Measurements from ENCODE around the gene GRK6.

GRK6 gene

DNA sequence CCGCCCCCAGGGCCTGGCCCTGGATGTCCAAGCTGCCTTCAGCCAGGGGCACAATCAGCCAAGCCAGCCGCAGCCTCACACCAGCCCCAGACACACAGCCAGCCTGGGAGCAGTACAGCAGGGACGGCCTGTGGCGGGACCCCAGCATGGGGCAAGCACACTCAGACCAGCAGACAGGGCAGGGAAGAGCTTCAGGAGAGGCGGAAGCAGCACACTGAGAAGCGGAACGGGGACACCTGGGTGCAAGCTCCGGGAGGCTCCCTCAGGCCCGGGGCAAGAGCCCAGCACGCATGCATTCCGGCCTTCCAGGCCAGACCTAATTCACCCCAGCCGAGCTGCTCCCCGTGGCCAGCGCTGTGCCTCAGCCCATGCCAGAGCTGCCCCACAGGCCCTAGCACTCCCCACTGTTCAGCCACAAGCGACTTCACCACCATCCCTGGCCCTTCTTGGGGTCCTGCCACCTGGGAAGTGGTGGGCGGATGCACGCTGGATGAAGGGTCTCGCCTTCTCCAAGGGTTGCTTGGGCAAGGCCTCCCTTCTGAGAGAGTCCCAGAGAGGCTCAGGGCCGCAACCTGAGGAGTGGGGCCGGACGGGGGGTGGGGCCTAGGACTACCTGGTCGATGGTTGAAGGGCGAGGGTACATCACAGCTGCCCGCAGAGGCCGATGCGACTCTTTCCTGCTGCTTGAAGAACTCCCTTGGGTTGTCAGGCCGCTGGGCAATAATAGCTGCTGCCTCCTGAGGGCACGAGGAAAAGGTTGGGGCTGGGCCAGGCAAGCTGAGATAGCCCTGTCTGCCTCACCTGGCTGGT is 33.5 kb downstream of the GRK6 start:
- Histone ChIP-seq H3K36me3 (ENCODE audit: insufficient read depth, low read length) (peaks cover 67% of the 10 kb centered on the region), H3K27me3 (ENCODE audit: insufficient read depth, low read length) (no peaks in the 10 kb centered on the region)

GRCh38 chr5:177462021-177462670 is 35.7 kb downstream of the GRK6 start:
- no peak overlapping the region for H2AFZ ChIP-seq (ENCODE audit: low read depth, low read length)
- H3K4me3 ChIP-seq (ENCODE audit: low read length), result no peak overlapping the region
- no peaks in the 10 kb centered on the region for H3K27me3 ChIP-seq (ENCODE audit: insufficient read depth, low read length)
- peaks cover 34% of the 10 kb centered on the region for H3K4me1 ChIP-seq (ENCODE audit: insufficient read depth, low read length)
- peaks cover 71% of the 10 kb centered on the region for H3K36me3 ChIP-seq (ENCODE audit: insufficient read depth, low read length)
- H3K9me3 ChIP-seq (ENCODE audit: low read length), result peaks cover 10% of the 10 kb centered on the region

More for the DNA sequence above, 33.5 kb downstream of the GRK6 start:
- Histone ChIP-seq H3K4me1 (ENCODE audit: insufficient read depth, low read length) (peaks cover 42% of the 10 kb centered on the region), H2AFZ (ENCODE audit: low read depth, low read length) (no peak overlapping the region), H3K4me3 (ENCODE audit: low read length) (no peak overlapping the region), H3K9me3 (ENCODE audit: low read length) (no peaks in the 10 kb centered on the region)

GRCh38 chr5:177465044-177465443 is 38.6 kb downstream of the GRK6 start:
- Histone ChIP-seq H3K36me3 (ENCODE audit: insufficient read depth, low read length) (peaks cover 64% of the 10 kb centered on the region), H3K27me3 (ENCODE audit: insufficient read depth, low read length) (no peaks in the 10 kb centered on the region), H3K4me1 (ENCODE audit: insufficient read depth, low read length) (peaks cover 27% of the 10 kb centered on the region), H2AFZ (ENCODE audit: low read depth, low read length) (no peak overlapping the region), H3K9me3 (ENCODE audit: low read length) (peaks cover 10% of the 10 kb centered on the region), H3K4me3 (ENCODE audit: low read length) (no peak overlapping the region)

DNA sequence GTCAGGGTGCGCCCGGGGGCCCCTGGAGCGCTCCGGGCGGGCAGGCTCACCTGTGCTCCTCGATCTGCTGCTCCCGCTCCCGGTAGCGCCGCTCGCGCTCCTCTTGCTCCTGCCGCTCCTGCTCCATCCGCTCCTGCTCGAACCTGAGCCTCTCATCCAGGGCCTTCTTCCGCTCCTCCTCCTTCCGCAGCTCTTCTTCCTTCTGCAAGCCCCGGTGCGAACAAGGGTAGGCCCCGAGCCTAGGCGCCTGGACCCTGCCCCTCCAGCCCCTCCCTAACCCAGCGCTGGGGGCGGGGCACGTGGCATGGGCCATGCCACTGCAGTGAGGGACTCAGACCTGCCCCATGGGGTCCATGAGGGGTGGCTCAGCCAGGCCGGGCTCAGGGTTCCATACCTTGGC is 40.4 kb downstream of the GRK6 start:
- peaks cover 10% of the 10 kb centered on the region for H3K9me3 ChIP-seq (ENCODE audit: low read length)
- H3K27me3 ChIP-seq (ENCODE audit: insufficient read depth, low read length), result no peaks in the 10 kb centered on the region
- H3K36me3 ChIP-seq (ENCODE audit: insufficient read depth, low read length), result peaks cover 64% of the 10 kb centered on the region
- no peak overlapping the region for H2AFZ ChIP-seq (ENCODE audit: low read depth, low read length)
- H3K4me1 ChIP-seq (ENCODE audit: insufficient read depth, low read length), result peaks cover 38% of the 10 kb centered on the region
- no peak overlapping the region for H3K4me3 ChIP-seq (ENCODE audit: low read length)

DNA sequence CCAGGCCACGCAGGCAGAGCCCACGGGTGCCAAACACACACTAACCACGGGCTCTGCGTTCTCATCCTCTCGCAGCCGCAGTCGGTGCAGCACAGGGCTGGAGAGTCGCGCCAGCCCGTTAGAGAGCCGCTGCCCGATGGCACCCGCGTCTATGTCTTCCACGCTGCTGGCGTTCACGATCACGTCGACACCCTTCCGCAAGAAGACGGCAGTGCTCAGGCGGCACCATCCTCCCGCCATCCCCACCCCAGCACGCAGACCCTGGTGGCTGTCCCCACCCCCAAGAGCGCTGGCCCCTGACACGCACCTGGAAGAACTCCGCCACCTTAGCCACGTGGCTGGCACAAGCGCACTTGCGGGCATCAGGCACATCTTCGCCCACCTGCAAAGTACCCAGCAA is 41.0 kb downstream of the GRK6 start:
- H2AFZ ChIP-seq (ENCODE audit: low read depth, low read length), result no peak overlapping the region
- peaks cover 65% of the 10 kb centered on the region for H3K36me3 ChIP-seq (ENCODE audit: insufficient read depth, low read length)

DNA sequence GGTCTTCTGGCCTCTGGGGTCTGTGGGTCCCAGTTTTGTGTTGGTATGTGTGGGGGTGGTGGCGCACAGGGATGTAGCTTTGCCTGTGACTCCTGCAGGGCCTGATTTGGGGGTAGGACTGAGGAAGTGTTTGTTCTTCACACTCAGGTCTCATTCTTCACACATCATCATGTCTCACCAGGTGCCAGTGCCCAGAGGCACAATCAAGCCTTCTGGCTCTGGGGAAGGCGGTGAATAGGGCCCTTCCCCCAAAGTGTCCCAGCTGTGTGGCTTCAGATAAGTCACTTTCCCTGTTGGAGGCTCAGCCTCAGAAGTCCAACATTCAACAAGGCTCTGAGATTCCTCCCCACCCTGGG is 41.8 kb downstream of the GRK6 start:
- H3K9me3 ChIP-seq (ENCODE audit: low read length), result peaks cover 10% of the 10 kb centered on the region
- no peaks in the 10 kb centered on the region for H3K27me3 ChIP-seq (ENCODE audit: insufficient read depth, low read length)
- peaks cover 59% of the 10 kb centered on the region for H3K36me3 ChIP-seq (ENCODE audit: insufficient read depth, low read length)
- H3K4me3 ChIP-seq (ENCODE audit: low read length), result no peak overlapping the region
- H2AFZ ChIP-seq (ENCODE audit: low read depth, low read length), result no peak overlapping the region
- peaks cover 42% of the 10 kb centered on the region for H3K4me1 ChIP-seq (ENCODE audit: insufficient read depth, low read length)

More for the DNA sequence above, 41.0 kb downstream of the GRK6 start:
- H3K9me3 ChIP-seq (ENCODE audit: low read length), result peaks cover 10% of the 10 kb centered on the region
- peaks cover 42% of the 10 kb centered on the region for H3K4me1 ChIP-seq (ENCODE audit: insufficient read depth, low read length)
- no peak overlapping the region for H3K4me3 ChIP-seq (ENCODE audit: low read length)
- no peaks in the 10 kb centered on the region for H3K27me3 ChIP-seq (ENCODE audit: insufficient read depth, low read length)

DNA sequence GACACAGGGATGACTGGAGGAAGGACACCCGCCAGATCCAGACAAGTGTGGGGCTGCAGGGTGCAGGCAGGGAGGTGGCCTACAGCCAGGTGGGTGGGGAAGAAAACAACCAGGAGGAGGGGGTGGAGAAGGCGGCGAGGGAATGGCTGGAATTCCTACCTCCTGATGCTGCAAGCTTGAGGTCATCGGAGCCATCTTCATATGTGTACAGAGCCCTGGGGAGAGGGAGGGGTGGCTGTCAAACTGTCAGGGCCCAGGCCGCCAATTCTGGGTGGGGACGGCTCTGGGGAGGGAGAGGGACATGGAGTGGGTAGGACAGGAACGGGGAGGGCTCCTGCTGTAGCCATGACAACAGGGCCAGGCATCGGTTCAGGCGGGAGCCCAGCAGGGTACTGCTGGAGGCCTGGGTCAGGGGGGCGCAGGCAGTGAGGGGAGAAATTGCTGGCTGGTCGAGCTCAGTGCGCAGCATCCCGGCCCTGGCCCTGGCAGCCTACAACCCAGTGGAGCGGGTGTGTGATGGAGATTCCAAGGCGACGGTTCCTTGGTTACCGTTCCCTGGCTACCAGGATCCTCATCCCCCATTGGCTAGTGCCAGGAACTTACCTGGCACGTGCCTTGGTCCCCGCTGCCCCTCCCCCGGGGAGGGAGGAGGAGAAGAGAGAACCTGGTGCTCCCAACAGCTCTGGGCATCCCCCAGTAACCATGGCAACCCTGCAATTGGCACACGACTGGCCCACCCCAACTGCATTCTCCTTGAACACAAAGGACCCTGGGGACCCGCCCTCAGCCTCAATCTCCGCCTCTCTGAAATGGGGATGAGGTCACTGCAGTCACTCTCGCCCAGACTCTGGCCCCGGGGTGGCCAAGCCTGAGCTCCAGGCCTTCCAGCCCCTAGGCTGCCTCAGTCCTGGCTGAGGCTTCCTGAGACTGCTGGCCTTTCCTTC is 42.5 kb downstream of the GRK6 start:
- Histone ChIP-seq H3K36me3 (ENCODE audit: insufficient read depth, low read length) (peaks cover 53% of the 10 kb centered on the region), H2AFZ (ENCODE audit: low read depth, low read length) (no peak overlapping the region), H3K9me3 (ENCODE audit: low read length) (peaks cover 10% of the 10 kb centered on the region), H3K4me3 (ENCODE audit: low read length) (no peak overlapping the region), H3K4me1 (ENCODE audit: insufficient read depth, low read length) (peaks cover 44% of the 10 kb centered on the region), H3K27me3 (ENCODE audit: insufficient read depth, low read length) (no peaks in the 10 kb centered on the region)

GRCh38 chr5:177469750-177470525 is 43.5 kb downstream of the GRK6 start:
- Histone ChIP-seq H3K9me3 (ENCODE audit: low read length) (peaks cover 10% of the 10 kb centered on the region), H3K27me3 (ENCODE audit: insufficient read depth, low read length) (no peaks in the 10 kb centered on the region), H2AFZ (ENCODE audit: low read depth, low read length) (no peak overlapping the region), H3K4me3 (ENCODE audit: low read length) (no peak overlapping the region), H3K36me3 (ENCODE audit: insufficient read depth, low read length) (peaks cover 53% of the 10 kb centered on the region), H3K4me1 (ENCODE audit: insufficient read depth, low read length) (peaks cover 54% of the 10 kb centered on the region)

GRCh38 chr5:177470759-177471536 is 44.5 kb downstream of the GRK6 start:
- Histone ChIP-seq H3K4me1 (ENCODE audit: insufficient read depth, low read length) (peaks cover 55% of the 10 kb centered on the region), H3K36me3 (ENCODE audit: insufficient read depth, low read length) (peaks cover 43% of the 10 kb centered on the region), H2AFZ (ENCODE audit: low read depth, low read length) (no peak overlapping the region), H3K9me3 (ENCODE audit: low read length) (peaks cover 3% of the 10 kb centered on the region), H3K4me3 (ENCODE audit: low read length) (peak overlapping the region; percentile 84), H3K27me3 (ENCODE audit: insufficient read depth, low read length) (no peaks in the 10 kb centered on the region)

DNA sequence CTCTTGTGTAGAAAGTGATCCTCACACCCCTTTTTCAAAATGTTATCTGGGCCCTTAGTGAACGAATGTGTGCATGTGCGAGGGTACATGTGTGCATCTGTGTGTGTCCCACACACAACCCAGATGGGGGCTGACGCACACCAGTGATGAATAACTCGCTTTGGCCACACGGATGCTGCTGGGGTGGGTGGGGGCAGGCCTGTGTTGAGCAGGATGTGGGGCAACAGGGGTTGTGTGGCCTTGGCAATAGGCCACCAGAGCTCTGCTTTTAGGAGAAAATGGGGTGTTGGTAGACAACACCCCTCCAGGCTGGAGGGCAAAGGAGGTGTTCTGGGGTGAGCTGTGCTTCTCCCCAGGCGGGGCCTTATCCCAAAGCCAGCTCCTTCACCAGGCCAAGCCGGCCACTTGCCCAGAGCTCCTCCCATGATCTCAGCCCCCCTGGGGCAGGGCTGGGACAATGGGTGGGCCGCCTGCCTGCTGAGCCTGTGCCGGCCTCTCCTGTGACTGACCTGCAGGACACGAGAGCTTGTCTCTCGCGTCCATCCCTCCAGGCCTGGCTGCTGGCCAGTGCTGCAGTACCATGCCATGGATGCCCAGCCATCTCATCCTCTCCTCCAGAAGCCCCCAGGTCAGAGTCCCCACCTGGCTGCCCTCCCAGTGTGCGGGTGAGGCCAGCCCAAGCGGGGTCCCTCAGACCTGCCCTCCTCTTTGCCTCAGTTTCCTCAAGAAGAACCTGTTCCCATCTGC is 45.3 kb downstream of the GRK6 start:
- H3K36me3 ChIP-seq (ENCODE audit: insufficient read depth, low read length), result peaks cover 35% of the 10 kb centered on the region

More for the DNA sequence above, 45.3 kb downstream of the GRK6 start:
- no peak overlapping the region for H2AFZ ChIP-seq (ENCODE audit: low read depth, low read length)
- no peaks in the 10 kb centered on the region for H3K27me3 ChIP-seq (ENCODE audit: insufficient read depth, low read length)
- peaks cover 55% of the 10 kb centered on the region for H3K4me1 ChIP-seq (ENCODE audit: insufficient read depth, low read length)
- H3K9me3 ChIP-seq (ENCODE audit: low read length), result no peaks in the 10 kb centered on the region
- H3K4me3 ChIP-seq (ENCODE audit: low read length), result peak overlapping the region; percentile 84
